Esophagus muscularis mucosa (tissue), 3 donors: ENCODE data around the gene AQP11.

Experiments used
- CTCF ChIP-seq, 3 experiments: fragments of 200-600 bp in 2 of 3; fragments of 450-650 bp in 1 of 3; sonication (generic) in 2 of 3; IDR thresholded peaks; one replicate each; pipeline ENCODE4 v1.5.1; 2017 to 2019; ENCODE audit warnings: antibody characterized with exemption in 3 of 3, mild to moderate bottlenecking in 2 of 3, moderate library complexity in 1 of 3
- POLR2A ChIP-seq: fragments of 450-650 bp; IDR thresholded peaks from one replicate; pipeline ENCODE4 v1.6.1; 2017; ENCODE audit warnings: antibody characterized with exemption, moderate library complexity, mild to moderate bottlenecking, low read depth

- TF ChIP-seq POLR2A = no peak
- no peak for TF ChIP-seq CTCF (IDR thresholded peaks at IDR 0.05)
Observed at GRCh38 chr11:77560605-77561004, 29.1 kb upstream of the AQP11 start.
